Naive B cell (primary cell): ENCODE data around the gene MARCHF11. TPM values are rescaled to one million over a fixed set of nuclear protein-coding genes. Genes with fewer than 3 reads are reported as not detected.

Source experiments
- ATAC-seq, 2 donors: fragments of 150-1000 bp; cut with Tn5 transposase; 2 replicates each; pipeline ENCODE4 v1.10.0; 2021; ENCODE audit warnings: low read depth in 2 of 2, mild to moderate bottlenecking in 2 of 2, moderate library complexity in 2 of 2
- DNase-seq: peaks from one replicate; pipeline ENCODE4 v3.0.0; 2022
- H3K27ac Mint-ChIP-seq, 6 donors: one replicate each; pipeline ENCODE4 v1.8.0; 2020 to 2022; ENCODE audit warnings: mild to moderate bottlenecking in 6 of 6, mixed read lengths in 6 of 6, moderate library complexity in 5 of 6, inconsistent platforms in 2 of 6
- H3K27me3 Mint-ChIP-seq, 3 donors: one replicate each; pipeline ENCODE4 v1.8.0; 2021 to 2022; ENCODE audit warnings: mixed read lengths in 3 of 3, mild to moderate bottlenecking in 1 of 3
- H3K36me3 Mint-ChIP-seq, 2 donors: one replicate each; pipeline ENCODE4 v1.8.0; 2020 to 2022; ENCODE audit warnings: mixed read lengths in 2 of 2, inconsistent platforms in 1 of 2, mild to moderate bottlenecking in 1 of 2
- H3K4me1 Mint-ChIP-seq, 3 donors: one replicate each; pipeline ENCODE4 v1.8.0; 2020 to 2022; ENCODE audit warnings: mixed read lengths in 3 of 3, inconsistent platforms in 1 of 3, mild to moderate bottlenecking in 1 of 3, moderate library complexity in 1 of 3
- H3K4me3 Mint-ChIP-seq, 8 donors: one replicate each; pipeline ENCODE4 v1.8.0; 2020 to 2022; ENCODE audit warnings: mild to moderate bottlenecking in 8 of 8, mixed read lengths in 8 of 8, moderate library complexity in 8 of 8, inconsistent platforms in 2 of 8
- H3K9me3 Mint-ChIP-seq, 7 donors: one replicate each; pipeline ENCODE4 v1.8.0; 2020 to 2022; ENCODE audit warnings: mixed read lengths in 7 of 7, mild to moderate bottlenecking in 5 of 7, inconsistent platforms in 2 of 7, moderate library complexity in 1 of 7
- polyA plus RNA-seq, 6 donors: library from polyadenylated mRNA; unstranded; fragments of 300-500 nt; fragmentation: Illumina TruSeq; gene quantifications; one replicate each; pipeline ENCODE4 v1.2.3, GENCODE V29; 2021; ENCODE audit warnings: low read depth in 6 of 6

Gene MARCHF11
- polyA plus RNA-seq, 6 donors from 2014 or later = not detected

GRCh38 chr5:16033187-16033925 lies 146.2 kb downstream of the MARCHF11 start:
- Mint-ChIP-seq H3K27me3 (no peaks in the 10 kb centered on the region), H3K4me1 (no peaks in the 10 kb centered on the region), H3K4me3 (no peak overlapping the region), H3K36me3 (no peaks in the 10 kb centered on the region), H3K9me3 (peaks cover 0 to 13% (median 0%) of the 10 kb centered on the region in 7 donors), H3K27ac (no peak overlapping the region)
- no peak for ATAC-seq
- DNase-seq = no peak

- no peak for DNase-seq
- no peaks in the 10 kb centered on the region for H3K36me3 Mint-ChIP-seq
- no peak for ATAC-seq
- no peak overlapping the region for H3K27ac Mint-ChIP-seq
- H3K4me3 Mint-ChIP-seq = no peak overlapping the region
- peaks cover 0 to 11% (median 2%) of the 10 kb centered on the region in 7 donors for H3K9me3 Mint-ChIP-seq
- H3K27me3 Mint-ChIP-seq = no peaks in the 10 kb centered on the region
- H3K4me1 Mint-ChIP-seq = no peaks in the 10 kb centered on the region
Observed at GRCh38 chr5:16028708-16029107, 150.9 kb downstream of the MARCHF11 start.

- DNase-seq (no peak), ATAC-seq (no peak)
- Mint-ChIP-seq H3K4me3 (no peak overlapping the region), H3K9me3 (peaks cover 0 to 11% (median 5%) of the 10 kb centered on the region in 7 donors), H3K27me3 (no peaks in the 10 kb centered on the region), H3K27ac (no peak overlapping the region), H3K4me1 (no peaks in the 10 kb centered on the region), H3K36me3 (no peaks in the 10 kb centered on the region)
Observed at GRCh38 chr5:16025681-16026080, 153.9 kb downstream of the MARCHF11 start.

GRCh38 chr5:16018970-16019369 lies 160.6 kb downstream of the MARCHF11 start:
- H3K27ac Mint-ChIP-seq = no peak overlapping the region

GRCh38 chr5:16017720-16018119 lies 161.9 kb downstream of the MARCHF11 start:
- ATAC-seq (no peak), DNase-seq (no peak)
- H3K4me1 Mint-ChIP-seq = no peaks in the 10 kb centered on the region
- H3K27me3 Mint-ChIP-seq = no peaks in the 10 kb centered on the region
- H3K27ac Mint-ChIP-seq = no peak overlapping the region
- peaks cover 5 to 34% (median 11%) of the 10 kb centered on the region in 7 donors for H3K9me3 Mint-ChIP-seq
- no peak overlapping the region for H3K4me3 Mint-ChIP-seq
- H3K36me3 Mint-ChIP-seq = no peaks in the 10 kb centered on the region

More at GRCh38 chr5:16018970-16019369, 160.6 kb downstream of the MARCHF11 start:
- no peak overlapping the region for H3K4me3 Mint-ChIP-seq
- no peaks in the 10 kb centered on the region for H3K36me3 Mint-ChIP-seq
- peaks cover 5 to 31% (median 7%) of the 10 kb centered on the region in 7 donors for H3K9me3 Mint-ChIP-seq
- DNase-seq (no peak), ATAC-seq (no peak)
- no peaks in the 10 kb centered on the region for H3K4me1 Mint-ChIP-seq
- no peaks in the 10 kb centered on the region for H3K27me3 Mint-ChIP-seq
